ENCODE results near the gene PASK. TPM values are rescaled to one million over a fixed set of nuclear protein-coding genes. Genes with fewer than 3 reads are reported as not detected.

Gene PASK
- polyA plus RNA-seq, 1 experiment, result 2.0 TPM

DNA sequence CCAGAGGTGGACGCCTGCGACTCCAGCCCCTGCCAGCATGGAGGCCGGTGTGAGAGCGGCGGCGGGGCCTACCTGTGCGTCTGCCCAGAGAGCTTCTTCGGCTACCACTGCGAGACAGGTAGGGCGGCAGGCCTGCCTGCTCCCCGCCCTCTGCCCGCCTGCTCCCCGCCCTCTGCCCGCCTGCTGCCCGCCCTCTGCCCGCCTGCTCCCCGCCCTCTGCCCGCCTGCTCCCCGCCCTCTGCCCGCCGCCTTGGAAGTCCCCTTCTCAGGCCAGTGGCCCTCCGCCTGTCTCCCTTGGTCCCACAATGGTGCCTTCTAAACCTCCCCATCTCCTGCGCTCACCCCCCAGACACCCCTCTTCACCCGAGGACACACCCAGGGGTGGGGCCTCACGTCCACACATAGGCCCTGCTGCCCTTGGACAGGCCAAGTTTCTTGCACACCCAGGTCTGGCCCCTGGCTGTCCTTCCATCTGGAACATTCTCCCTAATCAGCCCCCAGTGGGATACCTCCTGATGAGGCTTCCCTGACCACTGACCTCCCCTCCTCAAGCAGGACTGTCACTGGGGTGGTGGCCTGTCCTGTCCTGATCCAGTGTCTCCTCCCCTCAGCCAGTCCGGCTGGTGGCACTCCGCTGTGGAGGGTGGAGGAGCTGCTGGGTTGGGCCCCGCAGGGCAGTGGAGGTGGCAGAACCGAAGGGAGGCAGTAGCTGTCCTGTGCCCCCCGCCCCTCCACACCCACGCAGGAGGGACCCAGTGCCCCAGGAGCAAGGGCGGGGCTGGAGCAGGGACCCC lies 85.1 kb downstream of the PASK start:
- Histone ChIP-seq H3K27me3 (ENCODE audit: control insufficient read depth, insufficient read depth, low read length) (no peaks in the 10 kb centered on the region), H3K4me3 (ENCODE audit: low read depth, low read length) (no peak overlapping the region), H3K9me3 (ENCODE audit: control insufficient read depth, insufficient read depth, low read length) (no peaks in the 10 kb centered on the region; the same call in 1 of the 2 replicates), H3K27ac (ENCODE audit: low read depth, low read length) (no peak overlapping the region)
- DNase-seq (ENCODE audit: low read depth, low spot score), result no peak
- CTCF ChIA-PET, result no interaction called here
- POLR2A ChIA-PET, result no interaction called here
- TF ChIP-seq, protein P1, sequence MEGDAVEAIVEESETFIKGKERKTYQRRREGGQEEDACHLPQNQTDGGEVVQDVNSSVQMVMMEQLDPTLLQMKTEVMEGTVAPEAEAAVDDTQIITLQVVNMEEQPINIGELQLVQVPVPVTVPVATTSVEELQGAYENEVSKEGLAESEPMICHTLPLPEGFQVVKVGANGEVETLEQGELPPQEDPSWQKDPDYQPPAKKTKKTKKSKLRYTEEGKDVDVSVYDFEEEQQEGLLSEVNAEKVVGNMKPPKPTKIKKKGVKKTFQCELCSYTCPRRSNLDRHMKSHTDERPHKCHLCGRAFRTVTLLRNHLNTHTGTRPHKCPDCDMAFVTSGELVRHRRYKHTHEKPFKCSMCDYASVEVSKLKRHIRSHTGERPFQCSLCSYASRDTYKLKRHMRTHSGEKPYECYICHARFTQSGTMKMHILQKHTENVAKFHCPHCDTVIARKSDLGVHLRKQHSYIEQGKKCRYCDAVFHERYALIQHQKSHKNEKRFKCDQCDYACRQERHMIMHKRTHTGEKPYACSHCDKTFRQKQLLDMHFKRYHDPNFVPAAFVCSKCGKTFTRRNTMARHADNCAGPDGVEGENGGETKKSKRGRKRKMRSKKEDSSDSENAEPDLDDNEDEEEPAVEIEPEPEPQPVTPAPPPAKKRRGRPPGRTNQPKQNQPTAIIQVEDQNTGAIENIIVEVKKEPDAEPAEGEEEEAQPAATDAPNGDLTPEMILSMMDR (IDR thresholded peaks at IDR 0.05; ENCODE audit: low read depth, low read length), result no peak

DNA sequence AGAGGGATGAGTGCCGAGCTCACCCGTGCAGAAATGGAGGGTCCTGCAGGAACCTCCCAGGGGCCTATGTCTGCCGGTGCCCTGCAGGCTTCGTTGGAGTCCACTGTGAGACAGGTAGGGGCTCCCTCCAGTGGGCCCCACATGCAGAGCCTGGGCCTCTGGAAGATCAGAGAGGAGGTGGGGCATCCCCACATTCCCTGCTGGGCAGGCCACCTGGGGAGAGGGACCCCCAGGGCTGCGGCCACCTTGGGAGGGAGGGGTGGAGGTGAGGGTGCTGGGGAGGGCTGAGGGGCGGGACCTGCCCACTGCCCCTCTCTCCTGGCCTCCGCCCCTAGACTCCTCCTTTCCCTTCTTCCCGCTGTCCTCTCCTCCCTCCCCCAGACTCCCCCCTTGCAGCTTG lies 85.7 kb downstream of the PASK start:
- no peak for DNase-seq (ENCODE audit: low read depth, low spot score)
- Histone ChIP-seq H3K27me3 (ENCODE audit: control insufficient read depth, insufficient read depth, low read length) (no peaks in the 10 kb centered on the region), H3K27ac (ENCODE audit: low read depth, low read length) (no peak overlapping the region), H3K9me3 (ENCODE audit: control insufficient read depth, insufficient read depth, low read length) (no peaks in the 10 kb centered on the region; the same call in 1 of the 2 replicates), H3K4me3 (ENCODE audit: low read depth, low read length) (no peak overlapping the region)
- CTCF ChIA-PET, result no interaction called here
- POLR2A ChIA-PET, result no interaction called here
- TF ChIP-seq, protein P1 (IDR thresholded peaks at IDR 0.05; ENCODE audit: low read depth, low read length), result no peak

DNA sequence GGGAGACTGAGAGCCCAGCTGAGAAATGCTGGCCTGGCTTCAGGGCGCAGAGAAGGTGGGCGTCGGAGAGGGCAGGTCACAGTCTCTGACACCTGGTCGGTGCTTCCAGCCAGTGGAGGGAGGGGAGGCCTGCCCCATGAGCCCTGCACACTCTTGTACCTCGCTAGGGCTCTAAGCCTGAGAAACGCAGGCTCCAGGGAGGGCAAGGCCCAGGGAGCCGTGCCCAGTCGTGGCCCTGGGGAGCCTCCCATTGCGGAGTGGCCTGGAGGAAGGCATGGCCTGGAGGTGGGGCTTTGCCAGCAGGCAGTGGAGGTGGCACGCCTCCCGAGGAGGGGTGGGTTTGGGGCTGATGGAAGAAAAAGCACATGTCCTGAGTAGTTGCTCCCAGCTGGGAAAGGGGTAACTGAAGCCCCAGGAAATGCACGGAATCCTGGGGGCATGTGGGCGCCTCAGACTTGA lies 86.2 kb downstream of the PASK start:
- no peak for DNase-seq (ENCODE audit: low read depth, low spot score)
- ChIA-PET CTCF (no interaction called here), POLR2A (no interaction called here)
- Histone ChIP-seq H3K4me3 (ENCODE audit: low read depth, low read length) (no peak overlapping the region), H3K27me3 (ENCODE audit: control insufficient read depth, insufficient read depth, low read length) (no peaks in the 10 kb centered on the region), H3K27ac (ENCODE audit: low read depth, low read length) (no peak overlapping the region), H3K9me3 (ENCODE audit: control insufficient read depth, insufficient read depth, low read length) (no peaks in the 10 kb centered on the region; the same call in 1 of the 2 replicates)
- TF ChIP-seq, protein P1 (IDR thresholded peaks at IDR 0.05; ENCODE audit: low read depth, low read length), result no peak

DNA sequence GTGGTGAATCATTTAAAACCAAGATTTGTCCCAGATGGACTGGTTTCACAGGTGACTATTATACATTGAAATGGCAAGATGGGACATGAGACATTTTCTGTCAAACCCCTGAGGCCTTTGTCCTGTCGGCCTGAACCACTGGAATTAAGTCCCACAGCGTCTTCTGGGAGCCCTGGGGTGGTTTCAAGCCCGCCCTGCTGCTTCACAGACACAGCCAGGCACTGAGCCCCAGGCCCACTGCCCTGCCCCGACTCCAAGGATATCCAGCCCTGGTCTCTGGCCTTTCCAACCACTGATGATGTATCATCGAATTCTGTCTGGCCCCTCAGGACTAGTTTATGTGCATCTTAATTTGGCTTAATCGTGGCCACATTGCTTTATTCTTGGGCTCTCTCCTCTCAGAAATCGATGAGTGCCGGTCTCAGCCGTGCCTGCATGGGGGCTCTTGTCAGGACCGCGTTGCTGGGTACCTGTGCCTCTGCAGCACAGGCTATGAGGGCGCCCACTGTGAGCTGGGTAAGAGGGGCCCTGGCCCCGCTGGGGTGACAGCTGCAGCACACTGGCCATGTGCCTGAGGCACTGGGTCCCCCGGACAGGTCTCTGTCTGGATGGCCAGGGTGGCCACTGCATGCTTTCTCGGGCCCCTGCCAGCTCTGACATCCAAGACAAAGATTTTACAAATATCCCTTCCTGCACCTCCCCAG lies 86.7 kb downstream of the PASK start:
- no peak overlapping the region for H3K4me3 ChIP-seq (ENCODE audit: low read depth, low read length)
- CTCF ChIA-PET, result interaction anchor here (1.3 kb wide), 1 partner anchor 16 kb away, joined by 7 read pairs; no protein-coding TSS in a partner anchor

More for the DNA sequence above, 86.7 kb downstream of the PASK start:
- no peaks in the 10 kb centered on the region; the same call in 1 of the 2 replicates for H3K9me3 ChIP-seq (ENCODE audit: control insufficient read depth, insufficient read depth, low read length)
- POLR2A ChIA-PET, result no interaction called here
- no peaks in the 10 kb centered on the region for H3K27me3 ChIP-seq (ENCODE audit: control insufficient read depth, insufficient read depth, low read length)
- TF ChIP-seq, protein P1 (IDR thresholded peaks at IDR 0.05; ENCODE audit: low read depth, low read length), result no peak
- H3K27ac ChIP-seq (ENCODE audit: low read depth, low read length), result no peak overlapping the region
- DNase-seq (ENCODE audit: low read depth, low spot score), result no peak
